ENCODE measurements around the gene ATCAY. TPM values are rescaled to one million over a fixed set of nuclear protein-coding genes. Genes with fewer than 3 reads are reported as not detected.

Gene ATCAY
- polyA plus RNA-seq, 3 donors: not detected

DNA sequence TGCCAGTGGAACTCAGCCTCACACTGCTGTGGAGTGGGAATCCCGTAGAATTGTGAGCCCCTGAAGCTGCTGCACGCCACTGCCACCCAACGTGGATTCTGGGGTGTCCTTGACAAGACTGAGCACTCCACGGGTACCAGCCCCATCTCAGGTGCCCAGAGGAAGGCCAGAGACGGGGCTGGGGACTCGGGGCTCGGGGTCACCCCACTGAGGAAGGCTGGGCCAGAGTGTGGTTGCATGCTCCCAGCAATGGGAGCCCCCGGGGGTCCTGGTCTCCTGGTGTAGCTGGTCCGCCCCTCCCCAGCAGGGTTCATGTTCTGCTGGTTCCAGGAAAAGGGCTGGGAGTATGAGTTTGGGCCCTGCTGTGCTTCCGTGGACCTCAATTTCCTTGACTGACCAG, 75.2 kb downstream of the ATCAY start:
- no peak for DNase-seq
- Histone ChIP-seq H4K20me1 (ENCODE audit: insufficient read depth, low read length) (peaks cover 8% of the 10 kb centered on the region), H3K36me3 (replicated peaks in 1 of 2; ENCODE audit: control insufficient read depth in 1 of 2, insufficient read depth in 2 of 2, low read length in 2 of 2) (peaks cover 27 to 45% of the 10 kb centered on the region in 2 donors), H3K4me3 (replicated peaks in 1 of 3; ENCODE audit: low read depth in 2 of 3, low read length in 3 of 3) (no peak overlapping the region), H3K79me2 (ENCODE audit: insufficient read depth, low read length) (no peaks in the 10 kb centered on the region), H3K4me1 (ENCODE audit: control insufficient read depth in 1 of 2, insufficient read depth in 2 of 2, low read length in 2 of 2) (peaks cover 0 to 12% of the 10 kb centered on the region in 2 donors), H3K9me3 (replicated peaks in 1 of 2; ENCODE audit: control insufficient read depth in 1 of 2, insufficient read depth in 1 of 2, low read length in 2 of 2) (no peaks in the 10 kb centered on the region), H2AFZ (ENCODE audit: insufficient read depth, low read depth, low read length, poor library complexity, severe bottlenecking) (no peak overlapping the region), H3K4me2 (replicated peaks; ENCODE audit: extremely low read depth, low read length, poor library complexity, severe bottlenecking) (no peak overlapping the region), H3K9ac (ENCODE audit: insufficient read depth, low read length, poor library complexity, severe bottlenecking) (no peak overlapping the region), H3K27me3 (ENCODE audit: control insufficient read depth in 2 of 2, insufficient read depth in 2 of 2, low read length in 2 of 2) (no peaks in the 10 kb centered on the region), H3K27ac (ENCODE audit: low read depth in 1 of 2, low read length in 2 of 2) (no peak overlapping the region)
- H3K4me3 Mint-ChIP-seq: no peak overlapping the region
- TF ChIP-seq CTCF (IDR thresholded peaks at IDR 0.05): no peak
- peaks cover 0 to 2% (median 0%) of the 10 kb centered on the region in 7 donors for H3K9me3 Mint-ChIP-seq
- H3K27ac Mint-ChIP-seq: no peak overlapping the region
- peaks cover 21% of the 10 kb centered on the region for H3K4me1 Mint-ChIP-seq
- peaks cover 4 to 9% (median 8%) of the 10 kb centered on the region in 3 donors for H3K27me3 Mint-ChIP-seq (ENCODE audit: low read depth in 3 of 3)
- 93% methylated on average over 9 of the region's 10 CpGs for WGBS (ENCODE audit: insufficient coverage)
- peaks cover 14 to 39% of the 10 kb centered on the region in 2 donors for H3K36me3 Mint-ChIP-seq
- intact Hi-C loops (cut with micrococcal nuclease): no loop called here

DNA sequence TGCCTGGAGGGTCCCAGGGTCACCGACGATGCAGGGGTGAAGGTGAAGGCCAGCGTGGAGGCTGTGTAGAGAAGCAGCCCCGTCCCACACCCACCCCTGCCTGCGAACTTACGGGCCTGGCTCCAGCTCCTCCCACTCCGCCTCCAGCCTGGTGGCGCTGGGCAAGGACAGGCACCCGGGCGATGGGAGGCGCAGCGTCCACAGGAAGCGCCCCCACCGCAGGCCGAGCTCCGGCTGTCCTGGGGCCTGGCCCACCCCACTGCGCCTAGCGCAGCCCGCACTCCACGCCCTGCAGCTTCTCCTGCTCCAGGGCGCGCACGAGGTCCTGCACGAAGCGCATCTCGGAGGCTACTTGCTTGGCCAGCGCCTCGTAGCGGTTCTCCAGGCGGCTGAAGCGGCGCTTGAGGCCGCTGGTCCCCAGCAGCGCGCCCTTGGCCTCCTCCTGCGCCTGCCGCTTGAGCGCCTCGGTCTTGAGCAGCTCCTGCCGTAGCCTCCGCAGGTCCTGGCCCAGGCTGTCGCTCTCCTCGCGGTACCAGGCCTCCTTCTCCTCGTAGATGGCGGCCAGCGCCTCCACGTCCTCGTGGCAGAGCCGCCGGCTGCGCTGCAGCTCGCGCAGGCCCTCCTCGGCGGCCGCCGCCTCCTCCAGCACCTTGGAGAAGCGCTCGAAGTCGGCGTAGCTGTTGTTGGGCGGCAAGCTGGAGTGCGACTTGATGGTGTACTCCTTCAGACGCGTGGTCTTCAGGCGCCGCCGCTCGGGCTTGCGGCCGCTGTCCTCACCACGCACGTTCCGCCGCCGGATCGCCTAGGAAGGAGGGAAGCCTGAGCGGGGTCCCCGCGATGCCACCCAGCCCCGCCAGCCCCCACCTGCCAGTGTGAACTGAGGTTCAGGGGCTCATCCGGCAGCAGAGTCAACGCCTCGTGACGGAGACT, 78.6 kb downstream of the ATCAY start:
- Mint-ChIP-seq H3K9me3 (peaks cover 0 to 2% (median 0%) of the 10 kb centered on the region in 7 donors), H3K4me1 (no peaks in the 10 kb centered on the region), H3K4me3 (no peak overlapping the region), H3K27me3 (ENCODE audit: low read depth in 3 of 3) (peaks cover 0 to 1% (median 0%) of the 10 kb centered on the region in 3 donors), H3K36me3 (peaks cover 39 to 71% of the 10 kb centered on the region in 2 donors), H3K27ac (no peak overlapping the region)
- WGBS (ENCODE audit: insufficient coverage): 98% methylated on average over 82 of the region's 86 CpGs
- DNase-seq: no peak
- Histone ChIP-seq H3K27ac (ENCODE audit: low read depth in 1 of 2, low read length in 2 of 2) (no peak overlapping the region), H2AFZ (ENCODE audit: insufficient read depth, low read depth, low read length, poor library complexity, severe bottlenecking) (no peak overlapping the region), H3K36me3 (replicated peaks in 1 of 2; ENCODE audit: control insufficient read depth in 1 of 2, insufficient read depth in 2 of 2, low read length in 2 of 2) (peaks cover 58 to 77% of the 10 kb centered on the region in 2 donors), H3K27me3 (ENCODE audit: control insufficient read depth in 2 of 2, insufficient read depth in 2 of 2, low read length in 2 of 2) (no peaks in the 10 kb centered on the region), H3K4me1 (ENCODE audit: control insufficient read depth in 1 of 2, insufficient read depth in 2 of 2, low read length in 2 of 2) (no peaks in the 10 kb centered on the region), H4K20me1 (ENCODE audit: insufficient read depth, low read length) (peaks cover 8% of the 10 kb centered on the region), H3K9ac (ENCODE audit: insufficient read depth, low read length, poor library complexity, severe bottlenecking) (no peak overlapping the region), H3K4me2 (replicated peaks; ENCODE audit: extremely low read depth, low read length, poor library complexity, severe bottlenecking) (no peak overlapping the region), H3K4me3 (replicated peaks in 1 of 3; ENCODE audit: low read depth in 2 of 3, low read length in 3 of 3) (no peak overlapping the region), H3K79me2 (ENCODE audit: insufficient read depth, low read length) (no peaks in the 10 kb centered on the region), H3K9me3 (replicated peaks in 1 of 2; ENCODE audit: control insufficient read depth in 1 of 2, insufficient read depth in 1 of 2, low read length in 2 of 2) (no peaks in the 10 kb centered on the region)
- intact Hi-C loops (cut with micrococcal nuclease): no loop called here
- no peak for TF ChIP-seq CTCF (IDR thresholded peaks at IDR 0.05)
